HepG2 (cell line): ENCODE results near the gene C22orf42. TPM values are rescaled to one million over a fixed set of nuclear protein-coding genes. Genes with fewer than 3 reads are reported as not detected.

Experiments
- AHR ChIP-seq: IDR thresholded peaks from 2 replicates; pipeline ENCODE4 v1.6.1; 2018; ENCODE audit warnings: missing genetic modification reagents, missing compliant biosample characterization
- DNMT3B ChIP-seq: conservative IDR thresholded peaks from 2 replicates; pipeline ENCODE4 v1.6.1; 2016; ENCODE audit warnings: missing biosample characterization, control low read depth
- ELF3 ChIP-seq: IDR thresholded peaks from 2 replicates; pipeline ENCODE4 v1.6.1; 2016; ENCODE audit warnings: missing genetic modification reagents, missing compliant biosample characterization
- HNF4G ChIP-seq, 2 experiments: sonication (generic) in 1 of 2; formaldehyde crosslinking in 1 of 2; IDR thresholded peaks; 2 replicates each; pipeline versions ENCODE4 v1.4.0 to v1.6.1; 2011 to 2020; ENCODE audit warnings: borderline replicate concordance in 2 of 2, low read depth in 2 of 2, mild to moderate bottlenecking in 2 of 2, low read length in 1 of 2, missing genetic modification reagents in 1 of 2, moderate library complexity in 1 of 2
- KLF15 ChIP-seq: sonication (generic); formaldehyde crosslinking; IDR thresholded peaks from 2 replicates; pipeline ENCODE4 v1.8.1; 2023; ENCODE audit warnings: borderline replicate concordance, mild to moderate bottlenecking, inconsistent platforms, missing genetic modification reagents, mixed read lengths
- NCOA2 ChIP-seq: sonication (generic); formaldehyde crosslinking; IDR thresholded peaks from 2 replicates; pipeline ENCODE4 v1.8.0; 2022; ENCODE audit warnings: inconsistent platforms
- NFATC3 ChIP-seq: sonication (generic); formaldehyde crosslinking; IDR thresholded peaks from 2 replicates; pipeline ENCODE4 v1.5.1; 2020; ENCODE audit warnings: mild to moderate bottlenecking, missing genetic modification reagents
- RBM39 ChIP-seq: fragments of 200-400 bp; formaldehyde crosslinking; IDR thresholded peaks from one replicate; pipeline ENCODE4 v1.6.1; 2018; ENCODE audit warnings: antibody characterized with exemption, mild to moderate bottlenecking, low read depth, low read length; ENCODE audit not compliant: poor library complexity, severe bottlenecking
- SMARCE1 ChIP-seq: fragments of 450-650 bp; IDR thresholded peaks from 2 replicates; pipeline ENCODE4 v1.6.1; 2017; ENCODE audit warnings: borderline replicate concordance
- SRSF4 ChIP-seq: fragments of 200-400 bp; formaldehyde crosslinking; IDR thresholded peaks from one replicate; pipeline ENCODE4 v1.6.1; 2018; ENCODE audit warnings: mild to moderate bottlenecking, low read depth, low read length, moderate library complexity; ENCODE audit not compliant: poor library complexity, severe bottlenecking
- ZMYM3 ChIP-seq: sonication (generic); formaldehyde crosslinking; IDR thresholded peaks from 2 replicates; pipeline ENCODE4 v1.5.1; 2020; ENCODE audit warnings: mild to moderate bottlenecking, missing genetic modification reagents
- ZNF34 ChIP-seq: sonication (generic); formaldehyde crosslinking; IDR thresholded peaks from 2 replicates; pipeline ENCODE4 v1.4.0; 2020; ENCODE audit warnings: mild to moderate bottlenecking, missing genetic modification reagents, borderline replicate concordance
- ZNF484 ChIP-seq: sonication (generic); formaldehyde crosslinking; IDR thresholded peaks from 2 replicates; pipeline ENCODE4 v1.5.1; 2020; ENCODE audit warnings: mild to moderate bottlenecking, low read depth, missing genetic modification reagents, borderline replicate concordance
- ZNF703 ChIP-seq: sonication (generic); formaldehyde crosslinking; IDR thresholded peaks from 2 replicates; pipeline ENCODE4 v1.5.1; 2020; ENCODE audit warnings: missing genetic modification reagents, mild to moderate bottlenecking, moderate library complexity, borderline replicate concordance
- polyA plus RNA-seq, 8 experiments: library from polyadenylated mRNA; depleted of rRNA in 3 of 8; stranded (reverse) in 7 of 8; unstranded in 1 of 8; fragments of >200 nt; fragmentation: Illumina TruSeq in 4 of 8; extraction: Trizol in 4 of 8; gene quantifications; 2 replicates each; pipeline versions ENCODE4 v1.2.1 to v1.2.3, GENCODE V29; 2011 to 2016; ENCODE audit warnings: low read depth in 4 of 8, missing spikeins in 1 of 8, mixed read lengths in 1 of 8; ENCODE audit not compliant: insufficient read depth in 1 of 8
- total RNA-seq, 5 experiments: library from RNA; depleted of rRNA; stranded (reverse); fragments of >200 nt; fragmentation: Illumina TruSeq; extraction: Trizol; gene quantifications; 2 replicates each; pipeline ENCODE4 v1.2.3, GENCODE V29; 2016; ENCODE audit warnings: low read depth in 1 of 5
- TF ChIP-seq, protein P1 (sequence below): sonication (generic); formaldehyde crosslinking; IDR thresholded peaks from 2 replicates; pipeline ENCODE4 v1.5.0; 2020; ENCODE audit warnings: missing genetic modification reagents, mild to moderate bottlenecking, borderline replicate concordance
- TF ChIP-seq, protein P2 (sequence below): sonication (generic); formaldehyde crosslinking; IDR thresholded peaks from 2 replicates; pipeline ENCODE4 v1.4.0; 2020; ENCODE audit warnings: mild to moderate bottlenecking, missing genetic modification reagents
- TF ChIP-seq, protein P3 (sequence below): sonication (generic); formaldehyde crosslinking; IDR thresholded peaks from 2 replicates; pipeline ENCODE4 v1.4.0; 2020; ENCODE audit warnings: missing genetic modification reagents, borderline replicate concordance
- TF ChIP-seq, protein P4 (sequence below): sonication (generic); formaldehyde crosslinking; IDR thresholded peaks from 2 replicates; pipeline ENCODE4 v1.5.1; 2020; ENCODE audit warnings: mild to moderate bottlenecking, moderate library complexity, missing genetic modification reagents
- TF ChIP-seq, protein P5 (sequence below): sonication (generic); formaldehyde crosslinking; conservative IDR thresholded peaks from 2 replicates; pipeline ENCODE4 v1.8.0; 2022; ENCODE audit warnings: low read depth, missing genetic modification reagents

C22orf42 gene
- total and polyA plus RNA-seq, 2 of the 13 experiments (the other 11 are each of a cell fraction or from before 2014, with no cell fraction given) = not detected

DNA sequence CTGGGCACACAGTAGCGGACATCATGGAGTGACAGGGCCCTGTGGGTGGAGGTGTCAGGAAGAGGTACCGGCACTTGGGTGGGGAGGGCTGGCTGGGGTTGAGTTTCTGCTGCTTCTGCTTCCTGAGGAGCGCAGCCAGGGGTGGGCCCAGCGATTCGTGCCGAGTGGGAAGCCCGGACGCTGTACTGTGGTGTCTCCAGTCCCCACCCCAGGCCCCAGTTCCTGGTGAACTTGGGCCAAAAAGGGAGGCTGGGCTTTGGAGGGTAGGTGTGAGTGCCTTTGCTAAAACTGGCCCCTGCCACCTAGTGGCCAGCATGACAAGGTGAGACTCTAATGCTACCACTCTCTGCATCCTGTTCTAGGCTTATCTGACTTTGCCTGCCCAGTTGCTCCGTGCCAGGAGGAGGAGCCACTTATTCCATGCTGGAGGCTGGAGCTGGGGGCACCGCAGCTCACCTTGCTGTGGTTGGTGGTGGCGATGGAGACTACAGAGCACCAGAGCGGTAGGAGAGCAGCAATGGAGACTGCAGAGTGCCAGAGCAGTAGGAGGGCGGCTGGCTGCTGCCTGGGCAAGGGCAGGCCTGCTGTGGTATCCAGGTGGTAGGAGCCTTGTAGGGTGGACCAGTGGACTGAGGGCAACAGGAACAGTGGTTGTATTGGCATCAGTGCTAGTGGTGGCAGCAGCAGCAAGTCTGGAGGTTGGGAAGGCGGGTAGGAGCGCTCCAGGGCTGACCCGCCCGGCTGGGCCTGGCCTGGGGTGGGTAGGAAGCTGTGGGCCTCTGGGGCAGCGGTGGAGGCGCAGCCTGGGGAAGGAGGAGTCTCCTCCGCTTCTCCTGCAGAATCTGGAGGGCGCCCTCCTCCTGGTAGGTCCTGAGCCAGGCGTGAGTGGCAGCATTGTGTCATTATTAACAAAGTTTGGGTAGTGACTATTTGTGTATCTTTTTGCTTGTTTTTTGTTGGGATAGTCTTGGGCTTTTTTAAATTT, 48.0 kb upstream of the C22orf42 start (continued):
- TF ChIP-seq, protein P1, sequence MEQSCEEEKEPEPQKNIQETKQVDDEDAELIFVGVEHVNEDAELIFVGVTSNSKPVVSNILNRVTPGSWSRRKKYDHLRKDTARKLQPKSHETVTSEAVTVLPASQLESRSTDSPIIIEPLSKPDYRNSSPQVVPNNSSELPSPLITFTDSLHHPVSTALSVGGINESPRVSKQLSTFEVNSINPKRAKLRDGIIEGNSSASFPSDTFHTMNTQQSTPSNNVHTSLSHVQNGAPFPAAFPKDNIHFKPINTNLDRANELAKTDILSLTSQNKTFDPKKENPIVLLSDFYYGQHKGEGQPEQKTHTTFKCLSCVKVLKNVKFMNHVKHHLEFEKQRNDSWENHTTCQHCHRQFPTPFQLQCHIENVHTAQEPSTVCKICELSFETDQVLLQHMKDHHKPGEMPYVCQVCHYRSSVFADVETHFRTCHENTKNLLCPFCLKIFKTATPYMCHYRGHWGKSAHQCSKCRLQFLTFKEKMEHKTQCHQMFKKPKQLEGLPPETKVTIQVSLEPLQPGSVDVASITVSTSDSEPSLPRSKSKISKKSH (CRISPR knock-in tag) = no peak
- TF ChIP-seq ZNF484 (CRISPR knock-in tag) = no peak
- no peak for TF ChIP-seq ELF3 (CRISPR knock-in tag)
- TF ChIP-seq, protein P2, sequence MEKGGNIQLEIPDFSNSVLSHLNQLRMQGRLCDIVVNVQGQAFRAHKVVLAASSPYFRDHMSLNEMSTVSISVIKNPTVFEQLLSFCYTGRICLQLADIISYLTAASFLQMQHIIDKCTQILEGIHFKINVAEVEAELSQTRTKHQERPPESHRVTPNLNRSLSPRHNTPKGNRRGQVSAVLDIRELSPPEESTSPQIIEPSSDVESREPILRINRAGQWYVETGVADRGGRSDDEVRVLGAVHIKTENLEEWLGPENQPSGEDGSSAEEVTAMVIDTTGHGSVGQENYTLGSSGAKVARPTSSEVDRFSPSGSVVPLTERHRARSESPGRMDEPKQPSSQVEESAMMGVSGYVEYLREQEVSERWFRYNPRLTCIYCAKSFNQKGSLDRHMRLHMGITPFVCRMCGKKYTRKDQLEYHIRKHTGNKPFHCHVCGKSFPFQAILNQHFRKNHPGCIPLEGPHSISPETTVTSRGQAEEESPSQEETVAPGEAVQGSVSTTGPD (CRISPR knock-in tag) = no peak
- no peak for TF ChIP-seq ZNF34
- TF ChIP-seq ZMYM3 (CRISPR knock-in tag) = no peak
- TF ChIP-seq HNF4G (IDR thresholded peaks at IDR 0.05; ENCODE audit: borderline replicate concordance, low read depth, low read length) = no peak
- no peak for TF ChIP-seq HNF4G (CRISPR knock-in tag; IDR thresholded peaks at IDR 0.05; ENCODE audit: borderline replicate concordance, low read depth)
- TF ChIP-seq, protein P3, sequence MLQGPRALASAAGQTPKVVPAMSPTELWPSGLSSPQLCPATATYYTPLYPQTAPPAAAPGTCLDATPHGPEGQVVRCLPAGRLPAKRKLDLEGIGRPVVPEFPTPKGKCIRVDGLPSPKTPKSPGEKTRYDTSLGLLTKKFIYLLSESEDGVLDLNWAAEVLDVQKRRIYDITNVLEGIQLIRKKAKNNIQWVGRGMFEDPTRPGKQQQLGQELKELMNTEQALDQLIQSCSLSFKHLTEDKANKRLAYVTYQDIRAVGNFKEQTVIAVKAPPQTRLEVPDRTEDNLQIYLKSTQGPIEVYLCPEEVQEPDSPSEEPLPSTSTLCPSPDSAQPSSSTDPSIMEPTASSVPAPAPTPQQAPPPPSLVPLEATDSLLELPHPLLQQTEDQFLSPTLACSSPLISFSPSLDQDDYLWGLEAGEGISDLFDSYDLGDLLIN = no peak
- TF ChIP-seq KLF15 (CRISPR knock-in tag) = no peak
- no peak for TF ChIP-seq SMARCE1
- TF ChIP-seq, protein P4, sequence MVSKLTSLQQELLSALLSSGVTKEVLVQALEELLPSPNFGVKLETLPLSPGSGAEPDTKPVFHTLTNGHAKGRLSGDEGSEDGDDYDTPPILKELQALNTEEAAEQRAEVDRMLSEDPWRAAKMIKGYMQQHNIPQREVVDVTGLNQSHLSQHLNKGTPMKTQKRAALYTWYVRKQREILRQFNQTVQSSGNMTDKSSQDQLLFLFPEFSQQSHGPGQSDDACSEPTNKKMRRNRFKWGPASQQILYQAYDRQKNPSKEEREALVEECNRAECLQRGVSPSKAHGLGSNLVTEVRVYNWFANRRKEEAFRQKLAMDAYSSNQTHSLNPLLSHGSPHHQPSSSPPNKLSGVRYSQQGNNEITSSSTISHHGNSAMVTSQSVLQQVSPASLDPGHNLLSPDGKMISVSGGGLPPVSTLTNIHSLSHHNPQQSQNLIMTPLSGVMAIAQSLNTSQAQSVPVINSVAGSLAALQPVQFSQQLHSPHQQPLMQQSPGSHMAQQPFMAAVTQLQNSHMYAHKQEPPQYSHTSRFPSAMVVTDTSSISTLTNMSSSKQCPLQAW (CRISPR knock-in tag) = no peak; the same call in 1 of the 2 replicates
- no peak for TF ChIP-seq NFATC3 (CRISPR knock-in tag)
- TF ChIP-seq DNMT3B = no peak
- TF ChIP-seq, protein P5, sequence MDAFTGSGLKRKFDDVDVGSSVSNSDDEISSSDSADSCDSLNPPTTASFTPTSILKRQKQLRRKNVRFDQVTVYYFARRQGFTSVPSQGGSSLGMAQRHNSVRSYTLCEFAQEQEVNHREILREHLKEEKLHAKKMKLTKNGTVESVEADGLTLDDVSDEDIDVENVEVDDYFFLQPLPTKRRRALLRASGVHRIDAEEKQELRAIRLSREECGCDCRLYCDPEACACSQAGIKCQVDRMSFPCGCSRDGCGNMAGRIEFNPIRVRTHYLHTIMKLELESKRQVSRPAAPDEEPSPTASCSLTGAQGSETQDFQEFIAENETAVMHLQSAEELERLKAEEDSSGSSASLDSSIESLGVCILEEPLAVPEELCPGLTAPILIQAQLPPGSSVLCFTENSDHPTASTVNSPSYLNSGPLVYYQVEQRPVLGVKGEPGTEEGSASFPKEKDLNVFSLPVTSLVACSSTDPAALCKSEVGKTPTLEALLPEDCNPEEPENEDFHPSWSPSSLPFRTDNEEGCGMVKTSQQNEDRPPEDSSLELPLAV (CRISPR knock-in tag) = no peak
- TF ChIP-seq RBM39 = no peak
- no peak for TF ChIP-seq AHR (CRISPR knock-in tag)
- no peak for TF ChIP-seq SRSF4
- TF ChIP-seq NCOA2 (CRISPR knock-in tag) = no peak
- TF ChIP-seq ZNF703 = no peak
